PC-3 (cell line): ENCODE data around the gene NHERF2. TPM values are rescaled to one million over a fixed set of nuclear protein-coding genes. Genes with fewer than 3 reads are reported as not detected.

Experiments
- ATAC-seq: fragments of 200-7000 bp; cut with Tn5 transposase; 2 replicates; pipeline ENCODE4 v1.9.1; 2020; ENCODE audit warnings: mild to moderate bottlenecking, moderate library complexity
- BruUV-seq: library from RNA; stranded (reverse); fragments of 400-500 nt; replicated peaks from 2 replicates; lab custom pipeline; 2021; lab: Mats Ljungman, UMichigan
- CTCF ChIA-PET: fragments of 300-600 bp; sonication (Branson Sonifier 250); formaldehyde crosslinking; loops from one replicate; lab custom pipeline; 2022; ENCODE audit warnings: antibody characterized with exemption; lab: Charles Lee
- POLR2A ChIA-PET: fragments of 300-600 bp; sonication (Branson Sonifier 250); formaldehyde crosslinking; loops from one replicate; lab custom pipeline; 2022; ENCODE audit warnings: antibody characterized with exemption; ENCODE audit not compliant: unreplicated experiment; lab: Charles Lee
- DNase-seq: peaks from one replicate; pipeline ENCODE4 v3.0.0-alpha.2; 2015
- H2AFZ ChIP-seq: fragments of 300-600 bp; sonication (generic); 2 replicates; pipeline ENCODE4 v1.6.0; 2016; ENCODE audit warnings: antibody characterized with exemption, low read length
- H3F3A ChIP-seq: fragments of 300-600 bp; sonication (generic); one replicate; pipeline ENCODE4 v1.6.0; 2017; ENCODE audit warnings: antibody characterized with exemption, low read length, control low read depth, mild to moderate bottlenecking; ENCODE audit not compliant: unreplicated experiment
- H3K27ac ChIP-seq: fragments of 300-600 bp; sonication (generic); 2 replicates; pipeline ENCODE4 v1.5.1; 2016; ENCODE audit warnings: mild to moderate bottlenecking, low read length
- H3K27me3 ChIP-seq: fragments of 300-600 bp; sonication (generic); 2 replicates; pipeline ENCODE4 v1.6.1; 2016; ENCODE audit warnings: low read length, mixed read lengths
- H3K36me3 ChIP-seq: fragments of 300-600 bp; sonication (generic); 2 replicates; pipeline ENCODE4 v1.6.1; 2016; ENCODE audit warnings: low read depth, mixed run types, low read length, mixed read lengths
- H3K4me1 ChIP-seq: fragments of 300-600 bp; sonication (generic); 2 replicates; pipeline ENCODE4 v1.5.1; 2016; ENCODE audit warnings: low read length; ENCODE audit not compliant: insufficient read depth
- H3K4me2 ChIP-seq: fragments of 300-600 bp; sonication (generic); 2 replicates; pipeline ENCODE4 v1.6.0; 2016; ENCODE audit warnings: low read length
- H3K4me3 ChIP-seq: fragments of 300-600 bp; sonication (generic); 2 replicates; pipeline ENCODE4 v1.5.1; 2016; ENCODE audit warnings: mild to moderate bottlenecking, low read length, mixed read lengths
- H3K79me2 ChIP-seq: fragments of 300-600 bp; sonication (generic); 2 replicates; pipeline ENCODE4 v1.6.1; 2017; ENCODE audit warnings: low read length, mixed read lengths
- H3K9ac ChIP-seq: fragments of 300-600 bp; sonication (generic); 2 replicates; pipeline ENCODE4 v1.6.0; 2016; ENCODE audit warnings: mild to moderate bottlenecking, low read length
- H3K9me2 ChIP-seq: fragments of 300-600 bp; sonication (generic); replicated peaks from 2 replicates; pipeline ENCODE4 v1.6.1; 2016; ENCODE audit warnings: mixed run types, low read length, mixed read lengths
- H3K9me3 ChIP-seq: fragments of 300-600 bp; sonication (generic); 2 replicates; pipeline ENCODE4 v1.6.1; 2016; ENCODE audit warnings: low read length, mixed read lengths
- H4K20me1 ChIP-seq: fragments of 300-600 bp; sonication (generic); 2 replicates; pipeline ENCODE4 v1.6.1; 2016; ENCODE audit warnings: low read length, mixed read lengths
- CTCF ChIP-seq: fragments of 300-600 bp; sonication (generic); conservative IDR thresholded peaks from 2 replicates; pipeline ENCODE4 v1.5.1; 2017; ENCODE audit warnings: antibody characterized with exemption, low read depth, mild to moderate bottlenecking, low read length
- EZH2 ChIP-seq: fragments of 300-600 bp; sonication (generic); IDR thresholded peaks from one replicate; pipeline ENCODE4 v1.6.1; 2017; ENCODE audit warnings: antibody characterized with exemption, mild to moderate bottlenecking, low read length; ENCODE audit not compliant: unreplicated experiment
- EZH2phosphoT487 ChIP-seq: fragments of 300-600 bp; sonication (generic); IDR thresholded peaks from 2 replicates; pipeline ENCODE4 v1.6.1; 2018; ENCODE audit warnings: mild to moderate bottlenecking, antibody characterized with exemption, low read length, borderline replicate concordance
- intact Hi-C: fragments of 100-400 bp; cut with micrococcal nuclease; formaldehyde crosslinking; loops from 2 replicates; pipeline ENCODE4 v1.9.0; 2023
- total RNA-seq: library from RNA; depleted of rRNA; stranded (reverse); fragments of >200 nt; gene quantifications from 2 replicates; pipeline ENCODE4 v1.2.3, GENCODE V29; 2014

Gene NHERF2
- total RNA-seq, 1 experiment from 2014 or later = 145 TPM

- POLR2A ChIA-PET = no interaction called here
- Histone ChIP-seq H3K9me3 (no peaks in the 10 kb centered on the region), H4K20me1 (no peaks in the 10 kb centered on the region), H3K4me2 (no peak overlapping the region), H3F3A (no peaks in the 10 kb centered on the region), H3K4me1 (no peaks in the 10 kb centered on the region), H2AFZ (no peak overlapping the region), H3K4me3 (no peak overlapping the region), H3K79me2 (no peaks in the 10 kb centered on the region), H3K27ac (no peak overlapping the region), H3K9ac (no peak overlapping the region), H3K9me2 (no peaks in the 10 kb centered on the region), H3K36me3 (peaks cover 5% of the 10 kb centered on the region), H3K27me3 (no peaks in the 10 kb centered on the region)
- no peak for DNase-seq
- no TSS peak for BruUV-seq
- CTCF ChIA-PET = no interaction called here
- no peak for ATAC-seq
- intact Hi-C loops = no loop called here
- TF ChIP-seq EZH2phosphoT487 (no peak), CTCF (no peak), EZH2 (no peak)
Measured at GRCh38 chr16:2063861-2064260, 37.2 kb downstream of the NHERF2 start.

- DNase-seq = no peak
- no peaks in the 10 kb centered on the region for H3K9me2 ChIP-seq
- no peaks in the 10 kb centered on the region for H3F3A ChIP-seq
- TF ChIP-seq EZH2 (no peak), EZH2phosphoT487 (no peak), CTCF (no peak)
- H3K9me3 ChIP-seq = no peaks in the 10 kb centered on the region
- ChIA-PET POLR2A (no interaction called here), CTCF (no interaction called here)
- no TSS peak for BruUV-seq
- ATAC-seq = no peak
- H2AFZ ChIP-seq = no peak overlapping the region
- H3K4me1 ChIP-seq = no peaks in the 10 kb centered on the region
- H3K4me3 ChIP-seq = no peak overlapping the region
- no peaks in the 10 kb centered on the region for H4K20me1 ChIP-seq
- intact Hi-C loops = no loop called here
- no peaks in the 10 kb centered on the region for H3K79me2 ChIP-seq
- no peak overlapping the region for H3K9ac ChIP-seq
- peaks cover 5% of the 10 kb centered on the region for H3K36me3 ChIP-seq
- H3K27ac ChIP-seq = no peak overlapping the region
- H3K27me3 ChIP-seq = no peaks in the 10 kb centered on the region
- H3K4me2 ChIP-seq = no peak overlapping the region
Measured at GRCh38 chr16:2064368-2064945, 37.8 kb downstream of the NHERF2 start.

DNA sequence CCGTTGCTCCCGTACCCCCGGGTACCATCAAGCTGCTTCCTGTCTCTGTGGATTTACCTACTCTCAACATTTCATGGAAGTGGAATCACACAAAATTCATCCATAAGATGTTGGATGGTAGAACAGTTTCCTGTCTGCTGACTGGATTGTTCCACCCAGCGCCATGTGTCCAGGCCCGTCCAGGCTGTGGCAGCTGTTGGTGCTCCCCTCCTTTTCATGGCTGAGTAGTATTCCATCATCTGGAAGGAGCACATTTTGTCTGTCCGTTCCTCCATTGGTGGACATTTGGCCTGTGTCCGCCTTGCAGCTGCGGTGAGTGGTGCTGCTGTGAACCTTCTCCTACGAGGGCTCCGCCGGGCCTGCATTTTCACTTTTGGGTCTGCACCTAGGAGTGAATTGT, 39.4 kb downstream of the NHERF2 start:
- Histone ChIP-seq H3K4me3 (no peak overlapping the region), H3K36me3 (peaks cover 5% of the 10 kb centered on the region), H3F3A (no peaks in the 10 kb centered on the region), H3K9me2 (no peaks in the 10 kb centered on the region), H3K9ac (no peak overlapping the region), H3K4me2 (no peak overlapping the region), H3K27me3 (no peaks in the 10 kb centered on the region), H3K79me2 (no peaks in the 10 kb centered on the region), H3K27ac (no peak overlapping the region), H4K20me1 (no peaks in the 10 kb centered on the region), H3K4me1 (no peaks in the 10 kb centered on the region), H2AFZ (no peak overlapping the region), H3K9me3 (no peaks in the 10 kb centered on the region)
- no peak for ATAC-seq
- no TSS peak for BruUV-seq
- CTCF ChIA-PET = no interaction called here
- no peak for TF ChIP-seq EZH2phosphoT487
- TF ChIP-seq CTCF = no peak
- no peak for TF ChIP-seq EZH2
- intact Hi-C loops = no loop called here
- DNase-seq = no peak
- POLR2A ChIA-PET = no interaction called here
